Measurements from ENCODE around the gene FBLN7.
"Not testable (repeated sequence)": the region's sequence is repeated elsewhere in the genome, so short reads cannot be mapped to it uniquely, and the experiment has no call there.

FBLN7 gene

GRCh38 chr2:112181571-112182290 is 43.5 kb downstream of the FBLN7 start:
- DNase-seq (ENCODE audit: extremely low read depth in 1 of 2, low read depth in 1 of 2) = peak in 1 of 2 donors; percentile 14

GRCh38 chr2:112182581-112183034 is 44.4 kb downstream of the FBLN7 start:
- DNase-seq (ENCODE audit: extremely low read depth in 1 of 2, low read depth in 1 of 2) = no peak

GRCh38 chr2:112183327-112184025 is 45.3 kb downstream of the FBLN7 start:
- no peak for DNase-seq (ENCODE audit: extremely low read depth in 1 of 2, low read depth in 1 of 2)

GRCh38 chr2:112184121-112184520 is 45.9 kb downstream of the FBLN7 start:
- no peak for DNase-seq (ENCODE audit: extremely low read depth in 1 of 2, low read depth in 1 of 2)

- DNase-seq (ENCODE audit: extremely low read depth in 1 of 2, low read depth in 1 of 2) = no peak
These were observed 46.9 kb downstream of the FBLN7 start for GRCh38 chr2:112185131-112185530.

GRCh38 chr2:112187046-112187715 is 49.0 kb downstream of the FBLN7 start:
- DNase-seq (ENCODE audit: extremely low read depth in 1 of 2, low read depth in 1 of 2) = no peak

GRCh38 chr2:112187805-112188596 is 49.8 kb downstream of the FBLN7 start:
- DNase-seq (ENCODE audit: extremely low read depth in 1 of 2, low read depth in 1 of 2) = peak; percentile 39 to 57

GRCh38 chr2:112189001-112189556 is 50.9 kb downstream of the FBLN7 start:
- no peak for DNase-seq (ENCODE audit: extremely low read depth in 1 of 2, low read depth in 1 of 2)

- no peak for DNase-seq (ENCODE audit: extremely low read depth in 1 of 2, low read depth in 1 of 2)
These were observed 55.8 kb downstream of the FBLN7 start for GRCh38 chr2:112194028-112194427.

- DNase-seq (ENCODE audit: extremely low read depth in 1 of 2, low read depth in 1 of 2) = no peak
These were observed 56.3 kb downstream of the FBLN7 start for GRCh38 chr2:112194482-112194881.

- DNase-seq (ENCODE audit: extremely low read depth in 1 of 2, low read depth in 1 of 2) = no peak
These were observed 57.1 kb downstream of the FBLN7 start for GRCh38 chr2:112195167-112195766.

GRCh38 chr2:112195950-112196349 is 57.8 kb downstream of the FBLN7 start:
- DNase-seq (ENCODE audit: extremely low read depth in 1 of 2, low read depth in 1 of 2) = no peak

GRCh38 chr2:112197868-112198267 is 59.7 kb downstream of the FBLN7 start:
- DNase-seq (ENCODE audit: extremely low read depth in 1 of 2, low read depth in 1 of 2) = no peak

GRCh38 chr2:112198780-112199179 is 60.6 kb downstream of the FBLN7 start:
- no peak for DNase-seq (ENCODE audit: extremely low read depth in 1 of 2, low read depth in 1 of 2)

GRCh38 chr2:112199188-112199587 is 61.0 kb downstream of the FBLN7 start:
- no peak for DNase-seq (ENCODE audit: extremely low read depth in 1 of 2, low read depth in 1 of 2)

GRCh38 chr2:112201696-112202430 is 63.7 kb downstream of the FBLN7 start:
- no peak for DNase-seq (ENCODE audit: extremely low read depth in 1 of 2, low read depth in 1 of 2)

- DNase-seq (ENCODE audit: extremely low read depth in 1 of 2, low read depth in 1 of 2) = no peak
These were observed 66.2 kb downstream of the FBLN7 start for GRCh38 chr2:112204411-112204810.

GRCh38 chr2:112207905-112208304 is 69.7 kb downstream of the FBLN7 start:
- not testable (repeated sequence) for DNase-seq (ENCODE audit: extremely low read depth in 1 of 2, low read depth in 1 of 2)

- DNase-seq (ENCODE audit: extremely low read depth in 1 of 2, low read depth in 1 of 2) = no peak
These were observed 78.0 kb downstream of the FBLN7 start for GRCh38 chr2:112216167-112216566.

- DNase-seq (ENCODE audit: extremely low read depth in 1 of 2, low read depth in 1 of 2) = no peak
These were observed 79.7 kb downstream of the FBLN7 start for GRCh38 chr2:112217854-112218253.
